Fibroblast of lung (primary cell): ENCODE results near the gene KCNAB2. TPM values are rescaled to one million over a fixed set of nuclear protein-coding genes. Genes with fewer than 3 reads are reported as not detected.

Experiments
- DNase-seq, 2 donors: peaks; one replicate each; pipeline versions ENCODE4 v3.0.0 to v3.0.0-alpha.2; 2010; ENCODE audit warnings: low read depth in 2 of 2
- H2AFZ ChIP-seq: 2 replicates; pipeline ENCODE4 v1.5.1; 2012; ENCODE audit warnings: low read length, control low read depth, inconsistent platforms
- H3K27ac ChIP-seq: 2 replicates; pipeline ENCODE4 v1.5.1; 2011; ENCODE audit warnings: low read length, control low read depth; ENCODE audit not compliant: insufficient read depth
- H3K27me3 ChIP-seq: 2 replicates; pipeline ENCODE4 v1.5.1; 2011; ENCODE audit warnings: mild to moderate bottlenecking, low read length; ENCODE audit not compliant: control insufficient read depth, insufficient read depth
- H3K36me3 ChIP-seq: 2 replicates; pipeline ENCODE4 v1.5.1; 2011; ENCODE audit warnings: low read length; ENCODE audit not compliant: control insufficient read depth, insufficient read depth
- H3K4me1 ChIP-seq: 2 replicates; pipeline ENCODE4 v1.5.1; 2011; ENCODE audit warnings: low read length; ENCODE audit not compliant: control insufficient read depth, insufficient read depth; ENCODE audit errors: extremely low read depth
- H3K4me2 ChIP-seq: 2 replicates; pipeline ENCODE4 v1.5.1; 2011; ENCODE audit warnings: low read length, control low read depth; ENCODE audit not compliant: insufficient read depth; ENCODE audit errors: extremely low read depth
- H3K4me3 ChIP-seq, 4 experiments: fragments of 200-600 bp in 1 of 4; sonication (generic) in 1 of 4; replicated peaks in 1 of 4; 2 replicates each; pipeline ENCODE4 v1.5.1; 2011 to 2016; ENCODE audit warnings: low read length in 4 of 4, low read depth in 3 of 4, mild to moderate bottlenecking in 3 of 4, control low read depth in 2 of 4, inconsistent platforms in 1 of 4, mixed read lengths in 1 of 4; ENCODE audit not compliant: insufficient read depth in 1 of 4; ENCODE audit errors: control extremely low read depth in 1 of 4
- H3K79me2 ChIP-seq: 2 replicates; pipeline ENCODE4 v1.5.1; 2012; ENCODE audit warnings: mild to moderate bottlenecking, low read length, inconsistent platforms; ENCODE audit not compliant: control insufficient read depth, insufficient read depth
- H3K9ac ChIP-seq: 2 replicates; pipeline ENCODE4 v1.5.1; 2011; ENCODE audit warnings: mild to moderate bottlenecking, low read length, control low read depth; ENCODE audit not compliant: insufficient read depth
- H3K9me3 ChIP-seq: 2 replicates; pipeline ENCODE4 v1.5.1; 2012; ENCODE audit warnings: low read depth, low read length; ENCODE audit not compliant: control insufficient read depth, insufficient read depth
- H4K20me1 ChIP-seq: 2 replicates; pipeline ENCODE4 v1.5.1; 2011; ENCODE audit warnings: low read length; ENCODE audit not compliant: control insufficient read depth, insufficient read depth; ENCODE audit errors: extremely low read depth
- EZH2 ChIP-seq: IDR thresholded peaks from 2 replicates; pipeline ENCODE4 v1.5.1; 2012; ENCODE audit warnings: low read length, control low read depth, mild to moderate bottlenecking; ENCODE audit errors: missing control alignments
- polyA plus RNA-seq, 2 donors: library from polyadenylated mRNA; depleted of rRNA in 1 of 2; stranded (reverse) in 1 of 2; unstranded in 1 of 2; fragments of >200 nt; gene quantifications; 2 replicates each; pipeline ENCODE4 v1.2.1, GENCODE V29; 2011 to 2012; ENCODE audit warnings: missing spikeins in 1 of 2
- total RNA-seq: library from RNA; depleted of rRNA; stranded (reverse); fragments of >200 nt; gene quantifications from 2 replicates; pipeline ENCODE4 v1.2.1, GENCODE V29; 2014
- TF ChIP-seq, protein P1 (sequence below), 2 donors: IDR thresholded peaks in 1 of 2; conservative IDR thresholded peaks in 1 of 2; 1 replicate in 1 of 2; 2 replicates in 1 of 2; pipeline ENCODE4 v1.5.1; 2011 to 2012; ENCODE audit warnings: low read length in 2 of 2, control low read depth in 1 of 2, inconsistent platforms in 1 of 2, low read depth in 1 of 2, mild to moderate bottlenecking in 1 of 2

Gene KCNAB2
- total and polyA plus RNA-seq, 2 donors (not counting 1 experiment from before 2014, with no cell fraction given): 2.2 to 2.5 TPM

GRCh38 chr1:6033986-6034749, 11.5 kb upstream of the KCNAB2 start:
- Histone ChIP-seq H3K4me1 (no peaks in the 10 kb centered on the region), H3K36me3 (no peaks in the 10 kb centered on the region), H3K9me3 (no peaks in the 10 kb centered on the region), H3K9ac (no peak overlapping the region), H3K4me2 (no peak overlapping the region), H3K27ac (no peak overlapping the region), H4K20me1 (no peaks in the 10 kb centered on the region), H3K79me2 (no peaks in the 10 kb centered on the region), H2AFZ (no peak overlapping the region), H3K27me3 (no peaks in the 10 kb centered on the region), H3K4me3 (no peak overlapping the region)
- TF ChIP-seq, protein P1, sequence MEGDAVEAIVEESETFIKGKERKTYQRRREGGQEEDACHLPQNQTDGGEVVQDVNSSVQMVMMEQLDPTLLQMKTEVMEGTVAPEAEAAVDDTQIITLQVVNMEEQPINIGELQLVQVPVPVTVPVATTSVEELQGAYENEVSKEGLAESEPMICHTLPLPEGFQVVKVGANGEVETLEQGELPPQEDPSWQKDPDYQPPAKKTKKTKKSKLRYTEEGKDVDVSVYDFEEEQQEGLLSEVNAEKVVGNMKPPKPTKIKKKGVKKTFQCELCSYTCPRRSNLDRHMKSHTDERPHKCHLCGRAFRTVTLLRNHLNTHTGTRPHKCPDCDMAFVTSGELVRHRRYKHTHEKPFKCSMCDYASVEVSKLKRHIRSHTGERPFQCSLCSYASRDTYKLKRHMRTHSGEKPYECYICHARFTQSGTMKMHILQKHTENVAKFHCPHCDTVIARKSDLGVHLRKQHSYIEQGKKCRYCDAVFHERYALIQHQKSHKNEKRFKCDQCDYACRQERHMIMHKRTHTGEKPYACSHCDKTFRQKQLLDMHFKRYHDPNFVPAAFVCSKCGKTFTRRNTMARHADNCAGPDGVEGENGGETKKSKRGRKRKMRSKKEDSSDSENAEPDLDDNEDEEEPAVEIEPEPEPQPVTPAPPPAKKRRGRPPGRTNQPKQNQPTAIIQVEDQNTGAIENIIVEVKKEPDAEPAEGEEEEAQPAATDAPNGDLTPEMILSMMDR (conservative IDR thresholded peaks at IDR 0.05 in 1 of 2, IDR thresholded peaks at IDR 0.05 in 1 of 2; ENCODE audit: low read depth in 1 of 2, low read length in 2 of 2): peak; percentile 42 to 63
- no peak for TF ChIP-seq EZH2
- no peak for DNase-seq

DNA sequence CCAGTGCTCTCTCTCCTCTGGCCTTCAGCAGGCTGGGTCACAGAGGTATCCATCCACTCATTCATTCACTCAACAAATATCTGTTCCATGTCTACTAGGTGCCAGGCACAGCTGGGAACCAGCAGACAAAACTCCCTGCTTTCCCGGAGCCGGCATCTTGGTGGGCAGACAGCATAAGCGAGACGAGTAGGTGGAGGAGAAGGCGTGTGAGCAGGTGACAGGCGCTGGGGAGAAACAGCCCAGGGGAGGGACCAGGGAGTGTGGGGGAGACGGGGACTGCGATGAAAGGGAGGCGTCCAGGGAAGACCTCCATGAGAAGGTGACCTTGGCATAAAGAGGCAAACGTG, 11.0 kb upstream of the KCNAB2 start:
- no peaks in the 10 kb centered on the region for H3K79me2 ChIP-seq
- no peak for DNase-seq
- H3K4me2 ChIP-seq: no peak overlapping the region
- no peaks in the 10 kb centered on the region for H4K20me1 ChIP-seq
- no peak overlapping the region for H3K9ac ChIP-seq
- no peaks in the 10 kb centered on the region for H3K4me1 ChIP-seq
- no peak overlapping the region for H2AFZ ChIP-seq
- H3K4me3 ChIP-seq: no peak overlapping the region
- H3K27me3 ChIP-seq: no peaks in the 10 kb centered on the region
- no peaks in the 10 kb centered on the region for H3K9me3 ChIP-seq
- TF ChIP-seq, protein P1 (conservative IDR thresholded peaks at IDR 0.05 in 1 of 2, IDR thresholded peaks at IDR 0.05 in 1 of 2; ENCODE audit: low read depth in 1 of 2, low read length in 2 of 2): no peak
- TF ChIP-seq EZH2: no peak
- no peak overlapping the region for H3K27ac ChIP-seq
- H3K36me3 ChIP-seq: no peaks in the 10 kb centered on the region

- Histone ChIP-seq H3K9me3 (no peaks in the 10 kb centered on the region), H3K4me3 (no peak overlapping the region), H3K36me3 (no peaks in the 10 kb centered on the region), H3K27me3 (no peaks in the 10 kb centered on the region), H3K27ac (no peak overlapping the region), H3K79me2 (no peaks in the 10 kb centered on the region), H3K4me1 (no peaks in the 10 kb centered on the region), H3K4me2 (no peak overlapping the region), H2AFZ (no peak overlapping the region), H3K9ac (no peak overlapping the region), H4K20me1 (no peaks in the 10 kb centered on the region)
- TF ChIP-seq, protein P1 (conservative IDR thresholded peaks at IDR 0.05 in 1 of 2, IDR thresholded peaks at IDR 0.05 in 1 of 2; ENCODE audit: low read depth in 1 of 2, low read length in 2 of 2): no peak
- no peak for TF ChIP-seq EZH2
- no peak for DNase-seq
Measured at GRCh38 chr1:6035303-6035702, 10.4 kb upstream of the KCNAB2 start.
